Bronchial epithelial cell (primary cell): ENCODE data around the gene SGPP2. TPM values are rescaled to one million over a fixed set of nuclear protein-coding genes. Genes with fewer than 3 reads are reported as not detected.

Source experiments
- DNase-seq: peaks from one replicate; pipeline ENCODE4 v3.0.0-alpha.2; 2010; ENCODE audit warnings: low read depth
- FAIRE-seq: peaks from 2 replicates; lab custom pipeline; 2011; peaks lifted over from hg19 to GRCh38; lab: Jason Lieb, UNC
- H3K27me3 ChIP-seq: 2 replicates; pipeline ENCODE4 v1.5.1; 2011; ENCODE audit warnings: low read length; ENCODE audit not compliant: control insufficient read depth, insufficient read depth
- H3K36me3 ChIP-seq: 2 replicates; pipeline ENCODE4 v1.5.1; 2011; ENCODE audit warnings: low read length; ENCODE audit not compliant: control insufficient read depth, insufficient read depth
- H3K4me3 ChIP-seq: 2 replicates; pipeline ENCODE4 v1.5.1; 2011; ENCODE audit warnings: mild to moderate bottlenecking, low read depth, low read length, control low read depth
- total RNA-seq: library from RNA; depleted of rRNA; stranded (reverse); fragments of >200 nt; gene quantifications from 2 replicates; pipeline ENCODE4 v1.2.1, GENCODE V29; 2014
- TF ChIP-seq, protein P1 (sequence below): IDR thresholded peaks from 2 replicates; pipeline ENCODE4 v1.5.1; 2011; ENCODE audit warnings: mild to moderate bottlenecking, moderate library complexity, low read length, control low read depth, inconsistent platforms; ENCODE audit not compliant: insufficient read depth, severe bottlenecking

The SGPP2 gene
- total RNA-seq, 1 donor from 2014 or later, result 9.7 TPM

DNA sequence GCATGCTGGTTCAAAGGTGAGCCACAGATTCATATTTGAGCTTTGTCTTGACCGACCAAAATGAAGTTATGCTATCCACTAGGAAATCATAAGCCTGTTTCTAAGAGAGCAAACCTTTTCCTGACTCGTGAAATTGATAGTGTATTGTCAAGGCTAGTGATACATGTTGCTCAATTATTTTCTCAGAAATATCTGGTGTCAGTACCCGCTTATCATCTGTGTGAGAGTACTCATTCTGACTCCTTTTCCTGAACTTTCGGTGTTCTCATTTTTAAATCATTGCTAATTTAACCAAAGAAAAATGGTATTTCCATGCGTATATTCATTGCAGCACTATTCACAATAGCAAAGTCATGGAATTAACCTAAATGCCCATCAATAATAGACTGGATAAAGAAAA, 56.2 kb downstream of the SGPP2 start:
- H3K27me3 ChIP-seq, result peaks cover 1% of the 10 kb centered on the region
- no peak for DNase-seq
- H3K36me3 ChIP-seq, result no peaks in the 10 kb centered on the region
- H3K4me3 ChIP-seq, result no peak overlapping the region
- no peak for FAIRE-seq
- TF ChIP-seq, protein P1, sequence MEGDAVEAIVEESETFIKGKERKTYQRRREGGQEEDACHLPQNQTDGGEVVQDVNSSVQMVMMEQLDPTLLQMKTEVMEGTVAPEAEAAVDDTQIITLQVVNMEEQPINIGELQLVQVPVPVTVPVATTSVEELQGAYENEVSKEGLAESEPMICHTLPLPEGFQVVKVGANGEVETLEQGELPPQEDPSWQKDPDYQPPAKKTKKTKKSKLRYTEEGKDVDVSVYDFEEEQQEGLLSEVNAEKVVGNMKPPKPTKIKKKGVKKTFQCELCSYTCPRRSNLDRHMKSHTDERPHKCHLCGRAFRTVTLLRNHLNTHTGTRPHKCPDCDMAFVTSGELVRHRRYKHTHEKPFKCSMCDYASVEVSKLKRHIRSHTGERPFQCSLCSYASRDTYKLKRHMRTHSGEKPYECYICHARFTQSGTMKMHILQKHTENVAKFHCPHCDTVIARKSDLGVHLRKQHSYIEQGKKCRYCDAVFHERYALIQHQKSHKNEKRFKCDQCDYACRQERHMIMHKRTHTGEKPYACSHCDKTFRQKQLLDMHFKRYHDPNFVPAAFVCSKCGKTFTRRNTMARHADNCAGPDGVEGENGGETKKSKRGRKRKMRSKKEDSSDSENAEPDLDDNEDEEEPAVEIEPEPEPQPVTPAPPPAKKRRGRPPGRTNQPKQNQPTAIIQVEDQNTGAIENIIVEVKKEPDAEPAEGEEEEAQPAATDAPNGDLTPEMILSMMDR, result no peak

DNA sequence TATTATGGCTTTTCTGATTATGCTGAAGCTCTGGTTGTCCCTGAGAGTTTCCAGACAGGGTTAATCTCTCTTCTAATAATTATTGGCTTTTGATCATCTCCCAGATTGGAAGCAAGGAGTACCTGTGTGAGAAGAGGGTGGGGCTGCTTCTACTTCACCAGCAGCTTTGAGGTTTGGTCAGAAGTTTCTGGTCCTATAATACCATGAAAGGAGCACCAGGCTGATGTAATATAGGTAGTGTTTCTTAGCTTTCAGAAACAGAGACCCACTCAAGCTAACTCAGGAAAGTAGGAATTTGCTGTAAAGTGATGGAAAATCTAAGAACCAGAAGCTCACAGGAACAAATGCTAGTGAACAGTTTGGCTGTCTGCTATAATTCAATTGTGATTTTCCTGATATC, 57.6 kb downstream of the SGPP2 start:
- peak; percentile 66 for FAIRE-seq
- DNase-seq, result no peak
- H3K36me3 ChIP-seq, result no peaks in the 10 kb centered on the region
- H3K27me3 ChIP-seq, result peaks cover 1% of the 10 kb centered on the region
- TF ChIP-seq, protein P1, result no peak
- H3K4me3 ChIP-seq, result no peak overlapping the region

DNA sequence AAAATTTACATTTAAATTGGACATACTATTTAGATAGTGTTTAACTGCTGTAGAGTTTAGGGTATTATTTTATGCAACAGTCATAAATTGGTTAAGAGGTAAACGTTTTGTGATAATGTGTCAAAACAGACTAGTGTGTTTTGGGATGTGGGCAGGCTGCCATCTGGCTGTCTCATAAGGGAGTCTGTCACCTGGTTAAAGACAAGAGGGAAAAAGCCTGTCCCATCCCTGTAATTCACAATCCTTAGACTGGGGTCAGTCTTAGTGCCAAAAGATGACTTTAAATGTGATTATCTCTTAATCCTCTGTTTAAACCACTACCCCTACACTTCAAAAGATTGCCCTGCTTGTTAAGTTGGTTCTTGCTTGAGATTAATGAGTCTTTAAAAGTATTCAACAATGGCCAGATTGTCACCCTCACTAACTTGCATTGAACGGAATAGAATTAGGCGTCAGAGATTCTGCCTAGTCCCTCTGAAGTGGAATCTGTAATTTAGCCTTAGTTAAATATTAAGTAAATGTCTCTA, 59.2 kb downstream of the SGPP2 start:
- Histone ChIP-seq H3K4me3 (no peak overlapping the region), H3K27me3 (peaks cover 1% of the 10 kb centered on the region), H3K36me3 (no peaks in the 10 kb centered on the region)
- TF ChIP-seq, protein P1, result peak; percentile 6
- DNase-seq (peak; percentile 9), FAIRE-seq (peak; percentile 85)

DNA sequence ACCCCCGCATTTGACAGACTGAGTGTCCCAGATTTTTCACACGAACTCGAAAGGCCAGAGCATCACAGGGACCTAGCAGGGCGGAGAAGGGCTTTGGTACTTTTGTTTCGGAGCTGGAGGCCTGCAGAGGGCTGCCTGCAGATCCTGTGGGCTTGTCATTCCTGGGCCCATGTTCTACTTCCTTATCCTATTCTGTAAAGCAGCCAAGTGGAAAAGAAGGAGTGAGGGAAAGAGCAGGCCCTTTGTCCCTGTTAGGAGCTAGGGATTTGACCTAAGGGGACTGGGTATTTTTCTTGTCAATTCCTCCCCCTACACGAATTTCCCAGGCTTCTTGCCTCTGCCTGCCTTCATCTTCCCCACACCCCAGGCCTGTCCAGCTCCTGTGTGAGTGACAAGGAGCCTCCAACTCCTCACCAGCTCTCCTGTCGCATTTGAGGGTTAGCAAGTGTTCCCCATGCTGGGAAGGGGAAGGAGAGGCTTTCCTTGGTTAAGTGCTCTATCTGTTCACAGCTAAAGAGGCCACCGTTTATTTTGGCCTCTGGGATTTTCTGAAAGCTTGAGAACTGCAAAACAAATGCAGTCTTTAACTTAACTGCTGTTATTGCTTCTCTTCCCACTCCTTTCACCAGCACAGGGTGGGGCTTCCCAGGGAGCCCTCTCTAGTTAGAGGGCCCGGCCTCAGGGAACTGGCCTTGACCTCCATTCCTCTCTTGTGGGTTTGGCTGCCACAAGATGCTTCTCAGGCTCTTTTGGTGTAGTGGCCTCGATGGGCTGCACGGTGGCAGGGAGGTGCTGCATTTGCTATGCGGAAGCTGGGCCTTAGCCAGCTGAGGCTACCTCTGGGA, 61.2 kb downstream of the SGPP2 start:
- FAIRE-seq (peak; percentile 87), DNase-seq (no peak)
- peaks cover 1% of the 10 kb centered on the region for H3K27me3 ChIP-seq
- TF ChIP-seq, protein P1, result no peak
- H3K36me3 ChIP-seq, result no peaks in the 10 kb centered on the region
- H3K4me3 ChIP-seq, result no peak overlapping the region

DNA sequence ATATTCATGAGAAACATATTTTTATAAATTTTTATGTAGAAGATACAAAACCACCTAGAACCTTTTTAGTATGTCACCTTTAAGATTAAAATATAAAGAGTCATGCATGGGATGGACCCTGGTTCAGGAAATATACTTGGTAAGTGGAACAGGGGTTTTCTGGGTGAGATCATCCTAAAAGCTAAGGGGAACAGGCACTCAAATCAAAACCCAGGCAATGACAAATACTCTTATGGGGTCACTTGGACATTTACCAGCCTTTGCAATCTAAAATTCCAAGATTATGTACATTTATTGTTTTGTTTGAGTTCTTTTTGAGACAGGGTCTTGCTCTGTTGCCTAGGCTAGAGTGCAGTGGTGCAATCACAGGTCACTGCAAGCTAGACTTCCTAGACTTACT, 65.8 kb downstream of the SGPP2 start:
- Histone ChIP-seq H3K27me3 (no peaks in the 10 kb centered on the region), H3K4me3 (no peak overlapping the region), H3K36me3 (peaks cover 1% of the 10 kb centered on the region)
- DNase-seq (no peak), FAIRE-seq (no peak)
- TF ChIP-seq, protein P1, result no peak
